DND-41 (cell line): ENCODE measurements around the gene TRPT1.
A peak's percentile ranks its signal among the peaks of the same experiment; 100 is the strongest.

ENCODE experiments used
- ATAC-seq: fragments of 200-7000 bp; cut with Tn5 transposase; 3 replicates; pipeline ENCODE4 v1.9.1; 2021; ENCODE audit warnings: low read depth; ENCODE audit not compliant: insufficient read depth
- DNase-seq: peaks from one replicate; pipeline ENCODE4 v3.0.0-alpha.2; 2020
- H2AFZ ChIP-seq: 2 replicates; pipeline ENCODE4 v1.6.0; 2012; ENCODE audit warnings: low read depth, low read length
- H3K27ac ChIP-seq: 2 replicates; pipeline ENCODE4 v1.5.1; 2012; ENCODE audit warnings: low read length, inconsistent platforms
- H3K27me3 ChIP-seq: fragments of 200-600 bp; sonication (generic); 2 replicates; pipeline ENCODE4 v1.6.0; 2012; ENCODE audit warnings: low read length, mild to moderate bottlenecking, inconsistent platforms; ENCODE audit not compliant: insufficient read depth, poor library complexity
- H3K36me3 ChIP-seq: 2 replicates; pipeline ENCODE4 v1.5.1; 2012; ENCODE audit warnings: low read length, inconsistent platforms; ENCODE audit not compliant: insufficient read depth
- H3K4me1 ChIP-seq: 2 replicates; pipeline ENCODE4 v1.5.1; 2012; ENCODE audit warnings: mild to moderate bottlenecking, low read length; ENCODE audit not compliant: insufficient read depth
- H3K4me2 ChIP-seq: 2 replicates; pipeline ENCODE4 v1.6.0; 2012; ENCODE audit warnings: mild to moderate bottlenecking, moderate library complexity, low read length, inconsistent platforms; ENCODE audit not compliant: insufficient read depth
- H3K4me3 ChIP-seq, 2 experiments: fragments of 200-600 bp in 1 of 2; shearing (Covaris generic) in 1 of 2; 2 replicates each; pipeline ENCODE4 v1.5.1; 2012 to 2016; ENCODE audit warnings: inconsistent platforms in 2 of 2, low read length in 2 of 2, mild to moderate bottlenecking in 2 of 2, low read depth in 1 of 2, moderate library complexity in 1 of 2
- H3K79me2 ChIP-seq: 2 replicates; pipeline ENCODE4 v1.6.0; 2012; ENCODE audit warnings: low read length, inconsistent platforms; ENCODE audit not compliant: insufficient read depth
- H3K9ac ChIP-seq: 2 replicates; pipeline ENCODE4 v1.6.0; 2012; ENCODE audit warnings: low read depth, mild to moderate bottlenecking, inconsistent platforms, low read length, moderate library complexity
- H3K9me3 ChIP-seq: 2 replicates; pipeline ENCODE4 v1.5.1; 2012; ENCODE audit warnings: low read length, moderate library complexity, mild to moderate bottlenecking, inconsistent platforms; ENCODE audit not compliant: insufficient read depth, severe bottlenecking
- H4K20me1 ChIP-seq: 2 replicates; pipeline ENCODE4 v1.6.0; 2012; ENCODE audit warnings: low read length; ENCODE audit not compliant: insufficient read depth
- EZH2 ChIP-seq: IDR thresholded peaks from 3 replicates; pipeline ENCODE4 v1.6.1; 2012; ENCODE audit warnings: borderline replicate concordance, low read depth, mild to moderate bottlenecking, moderate library complexity, low read length, inconsistent platforms; ENCODE audit not compliant: severe bottlenecking
- TF ChIP-seq, protein P1 (sequence below): IDR thresholded peaks from 2 replicates; pipeline ENCODE4 v1.5.1; 2012; ENCODE audit warnings: borderline replicate concordance, low read length, moderate library complexity, mild to moderate bottlenecking; ENCODE audit not compliant: poor library complexity, severe bottlenecking; ENCODE audit errors: extremely low read depth

TRPT1 gene

DNA sequence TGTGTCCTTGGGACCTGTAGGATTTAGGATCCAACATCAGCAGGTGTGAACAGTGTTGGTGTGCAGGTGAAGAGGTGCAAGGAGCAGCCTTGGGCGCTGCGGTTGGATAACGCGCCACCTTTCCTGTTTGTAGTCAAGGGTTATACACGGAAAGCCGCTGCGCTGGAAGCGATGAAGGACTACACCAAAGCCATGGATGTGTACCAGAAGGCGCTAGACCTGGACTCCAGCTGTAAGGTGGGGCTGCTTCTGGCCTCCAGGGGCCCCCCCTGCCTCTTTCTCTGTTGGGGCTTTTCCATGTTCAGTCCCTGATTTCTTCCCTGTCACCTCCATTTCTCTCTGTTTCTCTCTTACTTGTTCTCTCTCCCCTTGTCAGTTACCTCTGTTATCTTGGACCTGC is 23.0 kb downstream of the TRPT1 start:
- TF ChIP-seq, protein P1, sequence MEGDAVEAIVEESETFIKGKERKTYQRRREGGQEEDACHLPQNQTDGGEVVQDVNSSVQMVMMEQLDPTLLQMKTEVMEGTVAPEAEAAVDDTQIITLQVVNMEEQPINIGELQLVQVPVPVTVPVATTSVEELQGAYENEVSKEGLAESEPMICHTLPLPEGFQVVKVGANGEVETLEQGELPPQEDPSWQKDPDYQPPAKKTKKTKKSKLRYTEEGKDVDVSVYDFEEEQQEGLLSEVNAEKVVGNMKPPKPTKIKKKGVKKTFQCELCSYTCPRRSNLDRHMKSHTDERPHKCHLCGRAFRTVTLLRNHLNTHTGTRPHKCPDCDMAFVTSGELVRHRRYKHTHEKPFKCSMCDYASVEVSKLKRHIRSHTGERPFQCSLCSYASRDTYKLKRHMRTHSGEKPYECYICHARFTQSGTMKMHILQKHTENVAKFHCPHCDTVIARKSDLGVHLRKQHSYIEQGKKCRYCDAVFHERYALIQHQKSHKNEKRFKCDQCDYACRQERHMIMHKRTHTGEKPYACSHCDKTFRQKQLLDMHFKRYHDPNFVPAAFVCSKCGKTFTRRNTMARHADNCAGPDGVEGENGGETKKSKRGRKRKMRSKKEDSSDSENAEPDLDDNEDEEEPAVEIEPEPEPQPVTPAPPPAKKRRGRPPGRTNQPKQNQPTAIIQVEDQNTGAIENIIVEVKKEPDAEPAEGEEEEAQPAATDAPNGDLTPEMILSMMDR = peak; percentile 4
- no peak for TF ChIP-seq EZH2
- Histone ChIP-seq H3K79me2 (peaks cover 42% of the 10 kb centered on the region), H4K20me1 (peaks cover 40% of the 10 kb centered on the region), H3K4me1 (peaks cover 37% of the 10 kb centered on the region), H2AFZ (no peak overlapping the region), H3K9ac (no peak overlapping the region), H3K4me2 (no peak overlapping the region), H3K9me3 (no peaks in the 10 kb centered on the region), H3K36me3 (peaks cover 78% of the 10 kb centered on the region), H3K27me3 (no peaks in the 10 kb centered on the region), H3K4me3 (no peak overlapping the region), H3K27ac (no peak overlapping the region)
- DNase-seq (no peak), ATAC-seq (no peak)

DNA sequence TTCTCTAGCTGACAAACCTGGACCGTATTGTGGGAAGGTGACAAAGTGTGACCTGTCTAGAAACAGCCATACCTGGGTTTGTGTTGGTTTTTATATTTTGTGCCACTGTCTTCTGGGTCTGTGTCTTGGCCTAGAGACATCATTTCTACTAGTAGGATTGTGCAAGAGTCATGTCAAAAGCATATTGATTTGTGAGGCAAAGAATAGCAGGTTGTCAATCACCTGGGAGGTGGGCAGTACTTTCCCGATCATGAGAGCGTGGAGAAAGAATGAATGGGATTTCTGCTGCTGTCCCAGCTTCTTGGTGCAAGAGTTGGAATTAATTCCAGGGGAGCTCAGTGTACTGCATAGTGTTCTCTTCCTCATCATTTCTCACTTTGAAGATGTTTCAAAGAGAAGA is 24.4 kb downstream of the TRPT1 start:
- peaks cover 47% of the 10 kb centered on the region for H4K20me1 ChIP-seq
- ATAC-seq (no peak), DNase-seq (no peak)
- H3K4me1 ChIP-seq = peaks cover 23% of the 10 kb centered on the region
- TF ChIP-seq, protein P1 = no peak
- peak overlapping the region; percentile 14; the same call in 1 of the 2 replicates for H3K9ac ChIP-seq
- no peak overlapping the region for H2AFZ ChIP-seq
- no peak overlapping the region for H3K27ac ChIP-seq
- peaks cover 87% of the 10 kb centered on the region for H3K36me3 ChIP-seq
- H3K27me3 ChIP-seq = no peaks in the 10 kb centered on the region
- H3K79me2 ChIP-seq = peaks cover 45% of the 10 kb centered on the region
- H3K4me3 ChIP-seq = no peak overlapping the region
- no peak overlapping the region for H3K4me2 ChIP-seq
- no peaks in the 10 kb centered on the region for H3K9me3 ChIP-seq

DNA sequence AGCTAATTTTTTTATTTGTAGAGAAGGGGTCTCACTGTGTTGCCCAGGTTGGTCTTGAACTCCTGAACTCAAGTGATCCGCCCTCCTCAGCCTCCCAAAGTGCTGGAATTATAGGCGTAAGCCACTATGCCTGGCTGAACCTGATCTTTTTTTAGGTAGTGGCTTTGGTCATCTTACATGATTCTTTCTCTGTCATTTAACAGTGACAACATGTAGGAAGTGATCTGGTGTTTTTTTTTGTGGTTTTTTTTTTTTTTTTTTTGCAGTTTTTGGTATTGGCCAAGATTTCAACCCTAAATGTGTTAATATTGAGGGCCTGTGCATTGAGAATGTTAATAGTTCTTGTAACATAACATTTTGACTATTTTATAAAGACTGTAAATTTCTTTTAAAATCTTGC is 27.5 kb downstream of the TRPT1 start:
- peaks cover 96% of the 10 kb centered on the region for H3K36me3 ChIP-seq
- peaks cover 52% of the 10 kb centered on the region for H4K20me1 ChIP-seq
- H3K27me3 ChIP-seq = no peaks in the 10 kb centered on the region
- H3K9me3 ChIP-seq = no peaks in the 10 kb centered on the region
- no peak overlapping the region for H3K27ac ChIP-seq
- no peaks in the 10 kb centered on the region for H3K4me1 ChIP-seq
- TF ChIP-seq, protein P1 = no peak
- TF ChIP-seq EZH2 = no peak
- ATAC-seq = no peak
- peaks cover 56% of the 10 kb centered on the region for H3K79me2 ChIP-seq
- H3K4me2 ChIP-seq = no peak overlapping the region
- no peak overlapping the region for H2AFZ ChIP-seq
- DNase-seq = no peak
- no peak overlapping the region for H3K4me3 ChIP-seq
- H3K9ac ChIP-seq = no peak overlapping the region

DNA sequence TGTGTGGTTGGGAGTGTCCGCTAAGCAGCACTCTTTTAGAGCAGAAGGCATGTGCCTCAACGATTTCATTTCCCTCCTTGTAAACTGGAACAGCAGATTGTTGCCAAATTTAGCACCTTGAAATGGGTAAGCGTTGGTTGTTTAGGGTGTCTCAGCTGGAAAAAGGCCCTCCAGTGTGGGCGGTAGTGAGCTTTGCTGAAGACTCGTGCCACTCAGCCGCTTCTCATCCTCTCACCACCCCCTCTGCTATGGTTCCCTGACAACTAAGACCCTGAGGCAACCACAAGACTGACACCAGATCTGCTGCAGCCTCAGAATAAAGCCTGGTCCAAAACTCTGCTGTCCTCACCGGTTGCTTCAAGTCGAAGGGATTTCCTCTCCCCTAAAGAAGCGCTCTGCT is 29.4 kb downstream of the TRPT1 start:
- H3K36me3 ChIP-seq = peaks cover 96% of the 10 kb centered on the region
- no peak overlapping the region for H3K9ac ChIP-seq
- TF ChIP-seq, protein P1 = no peak
- no peak for TF ChIP-seq EZH2

More for the DNA sequence above, 29.4 kb downstream of the TRPT1 start:
- H3K9me3 ChIP-seq = no peaks in the 10 kb centered on the region
- DNase-seq (no peak), ATAC-seq (no peak)
- H3K4me1 ChIP-seq = no peaks in the 10 kb centered on the region
- no peak overlapping the region for H3K27ac ChIP-seq
- H3K4me3 ChIP-seq = no peak overlapping the region
- peaks cover 54% of the 10 kb centered on the region for H4K20me1 ChIP-seq
- no peak overlapping the region for H3K4me2 ChIP-seq
- peaks cover 47% of the 10 kb centered on the region for H3K79me2 ChIP-seq
- no peaks in the 10 kb centered on the region for H3K27me3 ChIP-seq
- no peak overlapping the region for H2AFZ ChIP-seq
